ENCODE measurements around the gene ULK4.

ULK4 gene

DNA sequence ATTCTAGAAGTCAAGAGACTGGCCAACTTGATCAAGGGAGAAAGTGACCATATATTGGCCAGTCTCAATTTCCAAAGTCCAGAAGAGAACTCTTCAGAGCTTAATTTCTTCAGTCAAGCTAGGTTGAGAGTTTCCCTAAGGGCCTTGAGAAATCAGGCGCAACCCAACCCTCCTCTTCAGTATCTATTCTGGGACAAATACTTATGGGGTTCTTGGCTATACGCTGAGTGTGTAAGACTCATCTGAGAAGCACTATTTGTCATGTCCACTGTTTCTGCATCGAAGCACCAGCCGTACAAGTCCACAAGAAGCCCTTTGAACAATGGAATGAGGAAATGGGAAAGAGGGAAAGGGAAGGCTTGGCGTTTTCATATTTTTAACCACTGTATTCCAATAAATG lies 383.1 kb downstream of the ULK4 start:
- TF ChIP-seq, protein P1, sequence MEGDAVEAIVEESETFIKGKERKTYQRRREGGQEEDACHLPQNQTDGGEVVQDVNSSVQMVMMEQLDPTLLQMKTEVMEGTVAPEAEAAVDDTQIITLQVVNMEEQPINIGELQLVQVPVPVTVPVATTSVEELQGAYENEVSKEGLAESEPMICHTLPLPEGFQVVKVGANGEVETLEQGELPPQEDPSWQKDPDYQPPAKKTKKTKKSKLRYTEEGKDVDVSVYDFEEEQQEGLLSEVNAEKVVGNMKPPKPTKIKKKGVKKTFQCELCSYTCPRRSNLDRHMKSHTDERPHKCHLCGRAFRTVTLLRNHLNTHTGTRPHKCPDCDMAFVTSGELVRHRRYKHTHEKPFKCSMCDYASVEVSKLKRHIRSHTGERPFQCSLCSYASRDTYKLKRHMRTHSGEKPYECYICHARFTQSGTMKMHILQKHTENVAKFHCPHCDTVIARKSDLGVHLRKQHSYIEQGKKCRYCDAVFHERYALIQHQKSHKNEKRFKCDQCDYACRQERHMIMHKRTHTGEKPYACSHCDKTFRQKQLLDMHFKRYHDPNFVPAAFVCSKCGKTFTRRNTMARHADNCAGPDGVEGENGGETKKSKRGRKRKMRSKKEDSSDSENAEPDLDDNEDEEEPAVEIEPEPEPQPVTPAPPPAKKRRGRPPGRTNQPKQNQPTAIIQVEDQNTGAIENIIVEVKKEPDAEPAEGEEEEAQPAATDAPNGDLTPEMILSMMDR (IDR thresholded peaks at IDR 0.05; ENCODE audit: low read length, missing control alignments), result no peak
- no peak for DNase-seq (ENCODE audit: low read depth)
- H3K4me3 ChIP-seq (replicated peaks; ENCODE audit: low read depth, low read length), result no peak overlapping the region

DNA sequence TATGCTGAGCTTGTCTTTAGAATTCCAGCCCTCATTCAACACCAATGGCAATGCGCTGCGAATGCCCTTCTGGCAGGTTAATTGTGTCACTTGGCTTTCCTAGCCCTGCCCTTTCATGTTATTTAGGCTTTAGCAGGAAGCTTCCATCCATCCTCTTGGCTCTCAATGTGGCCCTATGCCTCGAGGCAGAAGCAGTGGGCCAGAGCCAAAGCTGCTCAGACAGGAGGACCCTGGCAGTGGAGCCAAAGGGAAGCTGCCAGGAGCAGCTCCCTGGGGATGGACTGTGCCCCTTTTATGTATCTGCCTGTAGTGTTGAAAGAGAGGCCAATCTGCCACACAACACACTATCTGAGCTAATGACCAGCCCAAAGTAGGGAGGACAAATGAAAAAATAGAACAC lies 386.2 kb downstream of the ULK4 start:
- DNase-seq (ENCODE audit: low read depth), result no peak
- TF ChIP-seq, protein P1 (IDR thresholded peaks at IDR 0.05; ENCODE audit: low read length, missing control alignments), result no peak
- no peak overlapping the region for H3K4me3 ChIP-seq (replicated peaks; ENCODE audit: low read depth, low read length)

DNA sequence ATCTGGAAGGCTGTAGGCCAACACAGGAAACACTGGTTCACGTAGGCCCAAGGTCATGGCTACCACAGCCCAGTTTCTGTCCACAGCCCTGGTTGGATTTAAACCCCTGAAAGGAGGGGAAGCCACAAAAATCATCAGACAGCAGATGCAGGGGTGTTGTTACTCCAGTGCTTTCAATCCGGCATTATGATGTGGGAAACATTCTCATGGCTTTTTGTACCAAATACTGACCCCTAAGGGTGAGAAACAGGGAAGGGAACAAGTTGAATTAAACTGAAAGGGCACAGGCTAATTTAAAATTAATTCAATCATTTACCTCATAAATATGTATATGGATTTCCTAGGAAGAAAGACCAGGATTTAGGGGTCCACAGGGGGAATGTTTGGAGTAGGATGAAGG lies 387.0 kb downstream of the ULK4 start:
- no peak overlapping the region for H3K4me3 ChIP-seq (replicated peaks; ENCODE audit: low read depth, low read length)
- peak; percentile 13 for DNase-seq (ENCODE audit: low read depth)
- TF ChIP-seq, protein P1 (IDR thresholded peaks at IDR 0.05; ENCODE audit: low read length, missing control alignments), result no peak

DNA sequence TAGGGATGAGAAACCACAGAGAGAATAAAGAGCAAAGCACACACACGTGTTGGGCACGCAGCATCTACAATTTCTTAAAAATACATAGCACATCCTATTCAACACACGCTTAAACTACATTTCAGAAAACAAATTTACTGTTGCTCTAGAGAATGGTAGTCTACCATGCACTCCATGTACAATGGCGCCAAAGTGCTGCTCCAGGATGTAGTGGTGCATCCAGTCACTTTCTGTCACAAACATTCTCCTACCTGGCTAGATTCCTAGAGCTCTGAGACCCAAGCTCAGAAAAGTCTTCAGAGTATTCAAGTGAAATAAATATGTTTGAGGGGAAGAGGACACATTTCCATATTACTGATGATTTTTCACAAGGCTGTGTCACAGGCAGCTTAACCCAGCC lies 388.3 kb downstream of the ULK4 start:
- H3K4me3 ChIP-seq (replicated peaks; ENCODE audit: low read depth, low read length), result no peak overlapping the region
- TF ChIP-seq, protein P1 (IDR thresholded peaks at IDR 0.05; ENCODE audit: low read length, missing control alignments), result no peak
- no peak for DNase-seq (ENCODE audit: low read depth)

DNA sequence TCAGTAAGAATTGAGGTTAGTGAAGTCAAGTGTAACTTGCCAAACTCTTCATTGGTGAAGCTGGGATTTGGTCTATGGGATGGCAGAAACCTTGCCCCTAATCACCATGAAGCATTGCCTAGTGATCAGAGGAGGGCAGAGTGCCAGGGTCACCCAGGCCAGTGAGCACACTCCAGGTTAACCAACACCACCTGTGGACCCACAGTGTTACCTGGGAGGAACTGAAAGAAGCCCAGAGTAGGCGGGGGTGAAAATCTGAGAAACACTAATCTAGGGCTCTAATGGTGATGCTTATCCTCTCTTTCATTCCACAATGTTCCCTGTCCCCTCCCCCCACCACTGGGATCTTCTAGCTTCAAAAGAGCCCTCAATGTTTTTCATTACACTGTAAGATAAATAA lies 389.8 kb downstream of the ULK4 start:
- H3K4me3 ChIP-seq (replicated peaks; ENCODE audit: low read depth, low read length), result no peak overlapping the region
- DNase-seq (ENCODE audit: low read depth), result no peak
- TF ChIP-seq, protein P1 (IDR thresholded peaks at IDR 0.05; ENCODE audit: low read length, missing control alignments), result no peak

DNA sequence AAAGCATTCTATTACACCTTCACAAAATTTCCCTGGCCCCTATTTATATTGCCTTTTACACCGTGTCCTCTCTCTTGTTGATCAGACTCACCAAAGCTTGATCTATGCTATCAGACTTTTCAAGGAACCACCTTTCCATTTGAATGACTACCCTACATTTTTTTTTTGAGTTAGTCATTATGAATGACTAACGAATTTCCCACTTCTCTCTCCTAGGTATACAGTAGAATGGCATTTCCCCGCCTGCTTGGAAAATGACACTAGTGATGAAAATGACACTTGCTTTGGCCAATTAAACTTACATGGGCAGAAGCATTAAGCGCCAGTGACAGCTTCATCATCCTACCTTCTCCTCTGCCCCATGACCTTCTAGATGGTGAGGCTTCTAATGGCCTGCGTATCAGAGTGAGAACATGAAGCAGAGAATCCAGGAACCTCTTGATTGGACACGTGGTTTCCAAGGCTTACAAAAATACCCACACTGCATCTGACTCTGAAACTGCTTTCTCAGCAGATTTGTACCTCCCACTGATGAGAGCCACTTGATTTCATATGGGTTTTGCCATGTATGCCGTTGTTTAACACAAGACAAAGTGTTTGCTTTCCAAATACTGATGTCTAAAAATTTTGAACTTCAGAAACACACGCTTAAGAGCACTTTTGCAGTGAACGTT lies 392.1 kb downstream of the ULK4 start:
- TF ChIP-seq, protein P1 (IDR thresholded peaks at IDR 0.05; ENCODE audit: low read length, missing control alignments), result no peak
- no peak for DNase-seq (ENCODE audit: low read depth)
- H3K4me3 ChIP-seq (replicated peaks; ENCODE audit: low read depth, low read length), result no peak overlapping the region

DNA sequence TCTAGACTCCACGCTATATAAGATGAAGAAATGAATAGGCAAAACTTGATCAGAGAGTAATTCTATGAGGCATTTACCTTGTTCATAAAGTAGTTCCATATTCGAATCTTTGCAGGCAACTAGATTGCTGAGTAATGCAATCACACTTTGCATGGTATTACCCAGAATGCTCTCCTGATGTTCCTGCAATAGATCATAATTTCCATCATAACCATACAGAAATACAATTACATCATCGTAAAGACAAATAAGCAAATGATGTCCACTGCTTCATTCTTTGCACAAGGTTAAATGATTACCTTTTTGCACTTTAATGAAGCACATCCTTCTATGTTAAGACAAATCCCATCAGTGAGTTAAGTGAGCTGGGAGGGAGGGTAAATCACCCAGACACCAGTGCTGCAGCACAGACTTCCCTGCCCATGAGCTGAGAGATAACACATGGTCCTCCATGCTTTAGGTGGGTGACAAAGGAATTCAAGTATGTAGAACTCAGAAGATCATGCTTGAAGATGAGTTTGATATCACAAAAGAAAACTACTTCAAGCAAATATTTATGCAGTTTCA lies 395.9 kb downstream of the ULK4 start:
- DNase-seq (ENCODE audit: low read depth), result no peak
- TF ChIP-seq, protein P1 (IDR thresholded peaks at IDR 0.05; ENCODE audit: low read length, missing control alignments), result no peak

More for the DNA sequence above, 395.9 kb downstream of the ULK4 start:
- no peak overlapping the region for H3K4me3 ChIP-seq (replicated peaks; ENCODE audit: low read depth, low read length)
